Osteocyte (in vitro differentiated cells): ENCODE data around the gene BANP. TPM values are rescaled to one million over a fixed set of nuclear protein-coding genes. Genes with fewer than 3 reads are reported as not detected.

Experiments
- DNase-seq: peaks from one replicate; pipeline ENCODE4 v3.0.0; 2021; ENCODE audit warnings: mixed read lengths; ENCODE audit not compliant: unreplicated experiment; ENCODE audit errors: extremely low spot score
- H3K27ac Mint-ChIP-seq: one replicate; pipeline ENCODE4 v1.8.0; 2021; ENCODE audit warnings: mild to moderate bottlenecking, mixed read lengths; ENCODE audit not compliant: unreplicated experiment
- H3K27me3 Mint-ChIP-seq: one replicate; pipeline ENCODE4 v1.8.0; 2021; ENCODE audit warnings: mixed read lengths; ENCODE audit not compliant: unreplicated experiment
- H3K36me3 Mint-ChIP-seq: one replicate; pipeline ENCODE4 v1.8.0; 2021; ENCODE audit warnings: mixed read lengths; ENCODE audit not compliant: unreplicated experiment
- H3K4me1 Mint-ChIP-seq: one replicate; pipeline ENCODE4 v1.8.0; 2021; ENCODE audit warnings: mixed read lengths; ENCODE audit not compliant: unreplicated experiment
- H3K4me3 Mint-ChIP-seq: one replicate; pipeline ENCODE4 v1.8.0; 2021; ENCODE audit warnings: mild to moderate bottlenecking, moderate library complexity, mixed read lengths; ENCODE audit not compliant: unreplicated experiment
- H3K9me3 Mint-ChIP-seq: one replicate; pipeline ENCODE4 v1.8.0; 2021; ENCODE audit warnings: mixed read lengths; ENCODE audit not compliant: unreplicated experiment
- CTCF ChIP-seq: fragments of 200-600 bp; sonication (generic); IDR thresholded peaks from 2 replicates; pipeline ENCODE4 v1.5.0; 2021; ENCODE audit warnings: antibody characterized with exemption, mild to moderate bottlenecking, moderate library complexity
- total RNA-seq: library from RNA; stranded (reverse); gene quantifications from 2 replicates; pipeline ENCODE4 v1.2.1, GENCODE V29; 2021

Gene BANP
- total RNA-seq, 1 donor from 2014 or later = 20.5 TPM

- no peak for TF ChIP-seq CTCF
- Mint-ChIP-seq H3K9me3 (no peaks in the 10 kb centered on the region), H3K27me3 (no peaks in the 10 kb centered on the region), H3K36me3 (peaks cover 7% of the 10 kb centered on the region), H3K4me1 (peaks cover 43% of the 10 kb centered on the region), H3K4me3 (no peak overlapping the region), H3K27ac (no peak overlapping the region)
- DNase-seq = no peak
Measured at GRCh38 chr16:88066234-88066633, 115.0 kb downstream of the BANP start.

GRCh38 chr16:88066680-88067529, 115.7 kb downstream of the BANP start:
- no peak overlapping the region for H3K27ac Mint-ChIP-seq
- H3K4me1 Mint-ChIP-seq = peaks cover 40% of the 10 kb centered on the region
- no peaks in the 10 kb centered on the region for H3K9me3 Mint-ChIP-seq
- no peak for DNase-seq
- H3K36me3 Mint-ChIP-seq = peaks cover 7% of the 10 kb centered on the region
- no peak overlapping the region for H3K4me3 Mint-ChIP-seq
- TF ChIP-seq CTCF = no peak
- H3K27me3 Mint-ChIP-seq = no peaks in the 10 kb centered on the region

- peaks cover 32% of the 10 kb centered on the region for H3K4me1 Mint-ChIP-seq
- H3K27ac Mint-ChIP-seq = no peak overlapping the region
- no peak for TF ChIP-seq CTCF
- no peaks in the 10 kb centered on the region for H3K27me3 Mint-ChIP-seq
- peaks cover 7% of the 10 kb centered on the region for H3K36me3 Mint-ChIP-seq
- H3K9me3 Mint-ChIP-seq = no peaks in the 10 kb centered on the region
- H3K4me3 Mint-ChIP-seq = no peak overlapping the region
- no peak for DNase-seq
Measured at GRCh38 chr16:88067530-88068411, 116.5 kb downstream of the BANP start.

GRCh38 chr16:88068476-88069396, 117.5 kb downstream of the BANP start:
- TF ChIP-seq CTCF = no peak
- no peak overlapping the region for H3K4me3 Mint-ChIP-seq
- no peaks in the 10 kb centered on the region for H3K27me3 Mint-ChIP-seq
- H3K36me3 Mint-ChIP-seq = peaks cover 9% of the 10 kb centered on the region
- H3K27ac Mint-ChIP-seq = no peak overlapping the region
- H3K4me1 Mint-ChIP-seq = peaks cover 22% of the 10 kb centered on the region
- no peak for DNase-seq
- H3K9me3 Mint-ChIP-seq = no peaks in the 10 kb centered on the region
